HG03354 (cell line): Measurements from ENCODE around the gene PDHX.

Experiments used
- ATAC-seq: cut with Tn5 transposase; IDR thresholded peaks from one replicate; pipeline ENCODE4 v1.9.1; 2021; ENCODE audit warnings: mild to moderate bottlenecking; ENCODE audit not compliant: unreplicated experiment, poor library complexity, severe bottlenecking

PDHX gene

GRCh38 chr11:34944692-34945091 lies 28.3 kb downstream of the PDHX start:
- ATAC-seq, result no peak

GRCh38 chr11:34948696-34949095 lies 32.3 kb downstream of the PDHX start:
- ATAC-seq, result no peak

DNA sequence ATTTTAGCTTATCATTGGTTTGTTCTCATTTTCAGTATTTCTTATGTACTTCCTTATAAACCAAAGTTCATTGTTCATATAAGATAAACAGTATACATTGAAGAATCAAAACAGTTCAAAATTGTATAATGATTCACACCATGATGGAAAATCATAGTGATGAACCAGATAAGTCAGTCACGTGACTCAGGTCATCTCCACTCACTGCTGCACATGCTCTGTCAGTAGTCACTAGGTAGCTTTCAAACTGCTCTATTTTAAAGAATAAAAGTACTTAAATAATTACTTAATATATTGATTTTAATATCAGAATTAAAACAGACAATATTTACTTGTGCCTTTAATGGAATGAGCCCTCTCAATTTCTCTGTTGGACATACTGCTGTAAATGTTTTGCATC lies 37.5 kb downstream of the PDHX start:
- ATAC-seq, result no peak

DNA sequence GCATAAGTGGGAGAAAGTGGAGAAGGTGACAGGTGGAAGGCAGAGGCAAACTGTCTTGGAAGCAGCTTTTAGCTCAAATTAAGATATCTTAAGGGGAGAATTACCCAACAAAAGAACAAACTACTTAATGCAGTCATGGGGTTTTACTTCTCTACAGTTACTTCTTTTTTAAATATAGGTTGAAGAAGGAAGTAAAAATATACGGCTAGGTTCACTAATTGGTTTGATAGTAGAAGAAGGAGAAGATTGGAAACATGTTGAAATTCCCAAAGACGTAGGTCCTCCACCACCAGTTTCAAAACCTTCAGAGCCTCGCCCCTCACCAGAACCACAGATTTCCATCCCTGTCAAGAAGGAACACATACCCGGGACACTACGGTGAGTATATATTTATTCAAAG lies 40.8 kb downstream of the PDHX start:
- no peak for ATAC-seq

GRCh38 chr11:34957606-34958005 lies 41.2 kb downstream of the PDHX start:
- ATAC-seq, result no peak

- no peak for ATAC-seq
Measured at GRCh38 chr11:34959770-34960169, 43.4 kb downstream of the PDHX start.

- no peak for ATAC-seq
Measured at GRCh38 chr11:34960277-34960676, 43.9 kb downstream of the PDHX start.

- no peak for ATAC-seq
Measured at GRCh38 chr11:34962034-34962433, 45.6 kb downstream of the PDHX start.

DNA sequence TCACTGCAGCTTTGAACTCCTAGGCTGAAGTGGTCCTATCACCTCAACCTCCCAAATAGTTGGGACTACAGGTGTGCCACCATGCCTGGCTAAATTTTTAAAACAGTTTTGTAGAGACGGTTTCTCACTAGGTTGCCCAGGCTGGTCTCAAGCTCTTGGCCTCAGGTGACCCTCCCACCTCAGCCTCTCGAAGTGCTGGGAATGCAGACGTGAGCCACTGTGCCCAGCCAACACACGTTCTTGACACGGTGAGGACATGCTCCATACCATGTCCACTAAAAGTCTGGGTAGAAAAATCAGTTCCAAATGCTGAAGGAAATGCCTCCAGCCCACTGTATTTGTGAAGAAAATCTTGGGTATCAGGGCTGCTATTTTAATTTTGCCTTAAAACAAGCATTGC lies 46.9 kb downstream of the PDHX start:
- no peak for ATAC-seq

GRCh38 chr11:34964610-34965331 lies 48.4 kb downstream of the PDHX start:
- ATAC-seq, result no peak

DNA sequence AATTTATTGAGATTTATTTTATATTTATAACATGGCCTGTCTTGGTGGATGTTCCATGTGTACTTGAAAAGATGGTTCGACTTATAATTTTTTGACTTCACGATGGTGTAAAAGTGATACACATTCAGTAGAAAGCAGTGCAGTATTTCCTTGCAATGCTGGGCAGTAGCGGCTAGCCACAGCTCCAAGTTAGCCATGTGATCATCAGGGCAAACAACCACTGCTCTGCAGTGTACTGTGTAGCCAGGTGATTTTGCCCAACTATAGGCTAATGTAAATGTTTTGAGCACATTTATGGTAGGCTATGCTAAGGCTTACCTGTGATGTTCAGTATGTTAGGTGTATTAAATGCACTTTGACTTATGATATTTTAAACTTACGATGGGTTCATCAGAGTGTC lies 52.4 kb downstream of the PDHX start:
- no peak for ATAC-seq

DNA sequence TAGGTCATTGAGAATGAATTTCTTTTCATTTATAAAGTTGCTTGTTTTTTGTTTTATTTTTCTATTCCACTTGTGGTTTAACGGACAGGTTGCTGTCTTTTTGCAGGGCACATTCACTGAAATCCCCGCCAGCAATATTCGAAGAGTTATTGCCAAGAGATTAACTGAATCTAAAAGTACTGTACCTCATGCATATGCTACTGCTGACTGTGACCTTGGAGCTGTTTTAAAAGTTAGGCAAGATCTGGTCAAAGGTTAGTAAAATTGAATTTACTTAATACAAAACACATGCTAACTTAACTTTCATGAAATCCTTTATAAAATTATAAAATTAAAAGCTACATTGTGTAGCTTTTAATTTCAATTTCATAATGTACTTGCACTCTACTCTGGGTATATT lies 53.6 kb downstream of the PDHX start:
- ATAC-seq, result no peak

DNA sequence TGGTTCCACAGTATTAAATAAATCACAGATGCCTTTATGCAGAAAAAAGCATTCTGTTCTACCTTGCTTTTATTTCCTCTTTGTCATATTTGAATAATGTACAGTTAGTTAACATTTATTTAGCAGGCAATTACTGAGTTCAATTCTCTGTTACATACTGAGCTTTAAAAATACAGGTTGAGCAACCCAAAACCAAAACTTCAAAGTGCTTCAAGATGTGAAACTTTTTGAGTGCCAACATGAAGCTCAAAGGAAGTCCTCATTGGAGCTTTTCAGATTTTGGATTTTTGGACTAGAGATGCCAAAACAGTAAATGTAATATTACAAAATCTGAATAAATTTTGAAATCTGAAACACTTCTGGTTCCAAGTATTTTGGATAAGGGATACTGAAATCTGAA lies 54.1 kb downstream of the PDHX start:
- no peak for ATAC-seq

GRCh38 chr11:34971928-34972327 lies 55.5 kb downstream of the PDHX start:
- no peak for ATAC-seq

DNA sequence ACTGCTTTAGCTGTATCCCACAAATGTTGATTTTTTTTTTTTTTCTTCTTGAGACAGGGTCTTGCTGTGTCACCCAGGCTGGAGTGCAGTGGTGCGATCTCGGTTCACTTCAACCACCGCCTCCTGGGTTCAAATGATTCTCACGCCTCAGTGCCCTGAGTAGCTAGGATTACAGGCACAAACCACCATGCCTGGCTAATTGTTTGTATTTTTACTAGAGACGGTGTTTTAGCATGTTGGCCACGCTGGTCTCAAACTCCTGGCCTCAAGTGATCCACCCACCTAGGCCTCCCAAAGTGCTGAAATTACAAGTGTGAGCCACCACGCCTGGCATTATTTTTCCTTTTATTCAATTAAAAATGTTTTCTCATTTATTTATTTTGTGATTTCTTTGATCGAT lies 55.9 kb downstream of the PDHX start:
- ATAC-seq, result no peak

GRCh38 chr11:34972892-34973291 lies 56.5 kb downstream of the PDHX start:
- no peak for ATAC-seq

DNA sequence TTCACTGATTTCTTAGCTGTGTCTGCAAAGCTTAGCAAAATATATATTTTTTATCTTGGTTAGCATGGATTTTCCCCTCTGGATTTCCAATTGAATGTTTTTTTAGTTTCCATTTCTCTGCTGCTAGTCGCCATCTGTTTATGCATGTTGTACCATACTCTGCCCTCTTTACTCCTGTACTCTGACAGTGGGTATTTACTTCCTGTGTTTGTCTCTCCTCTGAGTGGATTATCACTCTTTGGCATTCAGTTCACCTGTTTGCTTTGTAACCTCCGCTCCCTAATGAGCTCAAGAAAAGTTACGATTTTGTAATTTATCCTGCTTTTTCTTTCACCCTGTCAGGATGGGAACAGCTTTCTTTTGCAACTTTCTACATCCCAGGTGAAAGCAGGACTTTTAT lies 59.1 kb downstream of the PDHX start:
- ATAC-seq, result no peak

GRCh38 chr11:34976496-34977088 lies 60.2 kb downstream of the PDHX start:
- ATAC-seq, result no peak

DNA sequence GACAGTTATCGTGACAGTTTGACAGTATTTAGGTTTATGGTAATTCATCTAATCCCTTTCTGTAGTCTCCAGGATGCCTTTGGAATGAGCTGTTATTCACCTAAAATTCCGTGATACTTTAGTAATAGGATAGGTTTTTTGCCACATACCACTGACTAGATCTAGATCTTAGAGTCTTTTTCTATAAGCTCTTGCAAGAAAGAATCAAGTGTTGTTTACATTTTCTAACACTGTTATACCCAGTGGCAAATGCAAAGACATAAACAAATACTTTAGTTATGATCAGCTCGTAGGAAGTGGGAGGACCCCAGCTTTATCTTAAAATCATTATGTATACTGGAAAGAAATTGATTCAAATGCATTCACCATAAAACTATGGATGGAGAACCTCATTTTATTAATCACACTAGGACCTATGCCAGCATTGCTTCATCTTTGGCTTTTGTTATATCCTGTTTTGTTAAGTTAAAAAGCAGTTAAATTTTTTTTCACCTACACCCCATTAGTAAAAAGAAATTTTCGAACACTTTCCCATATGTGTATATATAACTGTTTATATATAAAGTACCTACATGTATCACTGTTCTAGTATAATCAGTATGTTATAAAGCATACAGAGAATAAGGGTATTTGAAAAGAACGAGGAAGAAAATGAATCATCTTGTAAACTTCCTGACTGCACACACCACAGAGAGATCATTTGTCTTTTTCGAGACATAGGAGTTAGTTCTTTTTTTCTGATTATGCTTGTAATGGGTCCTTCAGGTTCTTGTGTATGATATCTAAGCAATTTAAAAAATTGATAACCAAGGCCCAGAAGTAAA lies 60.9 kb downstream of the PDHX start:
- no peak for ATAC-seq

- no peak for ATAC-seq
Measured at GRCh38 chr11:34978236-34979191, 62.1 kb downstream of the PDHX start.
